Stomach (tissue), 9 donors: Measurements from ENCODE around the gene SH3BGR. TPM values are rescaled to one million over a fixed set of nuclear protein-coding genes. Genes with fewer than 3 reads are reported as not detected.

Experiments
- DNase-seq, 2 donors: peaks; one replicate each; pipeline versions ENCODE4 v3.0.0 to v3.0.0-alpha.2; 2013 to 2019
- H3K27ac ChIP-seq, 5 donors: fragments of 200-600 bp in 4 of 5; sonication (generic) in 4 of 5; one replicate each; pipeline ENCODE4 v1.5.1; 2013 to 2019; ENCODE audit warnings: mild to moderate bottlenecking in 1 of 5, moderate library complexity in 1 of 5
- H3K27me3 ChIP-seq, 3 donors: fragments of 200-600 bp; sonication (generic); one replicate each; pipeline ENCODE4 v1.5.1; 2017 to 2019; ENCODE audit warnings: mixed run types in 1 of 3
- H3K36me3 ChIP-seq, 4 donors: fragments of 200-600 bp; sonication (generic); 1 replicate in 3 of 4; 2 replicates in 1 of 4; pipeline ENCODE4 v1.5.1; 2016 to 2019
- H3K4me1 ChIP-seq, 4 donors: fragments of 200-600 bp; sonication (generic); one replicate each; pipeline ENCODE4 v1.5.1; 2016 to 2019
- H3K4me3 ChIP-seq, 4 donors: fragments of 200-600 bp; sonication (generic) in 3 of 4; one replicate each; pipeline ENCODE4 v1.5.1; 2016 to 2019; ENCODE audit warnings: mild to moderate bottlenecking in 1 of 4
- H3K9me3 ChIP-seq, 4 donors: fragments of 200-600 bp; sonication (generic); one replicate each; pipeline ENCODE4 v1.5.1; 2016 to 2019
- EP300 ChIP-seq: sonication (generic); formaldehyde crosslinking; IDR thresholded peaks from one replicate; pipeline ENCODE4 v1.6.1; 2017; ENCODE audit warnings: antibody characterized with exemption
- POLR2A ChIP-seq, 4 donors: fragments of 450-650 bp; IDR thresholded peaks; one replicate each; pipeline ENCODE4 v1.6.1; 2016; ENCODE audit warnings: antibody characterized with exemption in 4 of 4, control low read depth in 2 of 4, mild to moderate bottlenecking in 1 of 4, moderate library complexity in 1 of 4
- POLR2AphosphoS5 ChIP-seq, 3 donors: sonication (generic); formaldehyde crosslinking; IDR thresholded peaks; one replicate each; pipeline ENCODE4 v1.6.1; 2016; ENCODE audit warnings: antibody characterized with exemption in 3 of 3
- WGBS, 5 donors: extraction: QIAGEN DNeasy Blood & Tissue Kit in 3 of 5; methylation state at CpG; one replicate each; pipeline versions ENCODE4 v1.1.5 to v1.1.7; 2013 to 2018; 5-methylcytosine and 5-hydroxymethylcytosine counted together
- intact Hi-C: fragments of 100-400 bp; cut with DNase I; formaldehyde crosslinking; loops from one replicate; pipeline ENCODE4 v1.15.1; 2023; ENCODE audit warnings: low total_unique reads
- polyA plus RNA-seq, 3 donors: library from polyadenylated mRNA; stranded (reverse); fragments of 200-250 nt; gene quantifications; one replicate each; pipeline ENCODE4 v1.2.3, GENCODE V29; 2013
- total RNA-seq, 5 donors: library from RNA; depleted of rRNA; stranded (reverse); fragments of >200 nt; gene quantifications; one replicate each; pipeline versions ENCODE4 v1.1.0 to v1.2.3, GENCODE V29; 2014 to 2016
- TF ChIP-seq, protein P1 (sequence below), 7 experiments: fragments of 450-650 bp in 4 of 7; fragments of 200-600 bp in 3 of 7; sonication (generic) in 3 of 7; IDR thresholded peaks; one replicate each; pipeline ENCODE4 v1.5.1; 2016 to 2019; ENCODE audit warnings: antibody characterized with exemption in 7 of 7, control low read depth in 2 of 7, mild to moderate bottlenecking in 1 of 7
- donor health status: healthy with polysubstance abuse.
- donor health status: Bipolar disorder and iron deficiency.
- donor health status: healthy.

Gene SH3BGR
- total and polyA plus RNA-seq, 8 donors = 0.87 to 295 (median 7.9) TPM; not detected in 1

DNA sequence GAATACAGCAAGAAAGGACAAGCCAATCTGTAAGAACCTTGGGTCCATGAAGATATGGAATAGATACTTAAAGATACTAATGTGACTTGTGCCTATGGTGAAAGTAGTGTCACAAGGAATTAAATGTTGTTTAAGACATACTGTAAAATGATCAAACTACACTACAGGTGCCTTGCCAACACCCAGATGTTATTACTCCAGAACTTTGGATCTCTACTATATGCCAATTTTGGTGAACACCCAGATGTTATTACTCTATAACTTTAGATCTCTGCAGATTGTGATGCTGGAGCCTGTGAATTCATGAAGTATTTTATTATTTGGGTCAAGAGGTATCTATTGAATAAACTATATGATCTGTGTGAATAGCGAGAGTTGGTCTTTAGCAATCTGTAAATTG lies 101.1 kb downstream of the SH3BGR start:
- TF ChIP-seq EP300 (no peak), POLR2AphosphoS5 (IDR thresholded peaks at IDR 0.05) (no peak), POLR2A (IDR thresholded peaks at IDR 0.05) (no peak)
- TF ChIP-seq, protein P1, sequence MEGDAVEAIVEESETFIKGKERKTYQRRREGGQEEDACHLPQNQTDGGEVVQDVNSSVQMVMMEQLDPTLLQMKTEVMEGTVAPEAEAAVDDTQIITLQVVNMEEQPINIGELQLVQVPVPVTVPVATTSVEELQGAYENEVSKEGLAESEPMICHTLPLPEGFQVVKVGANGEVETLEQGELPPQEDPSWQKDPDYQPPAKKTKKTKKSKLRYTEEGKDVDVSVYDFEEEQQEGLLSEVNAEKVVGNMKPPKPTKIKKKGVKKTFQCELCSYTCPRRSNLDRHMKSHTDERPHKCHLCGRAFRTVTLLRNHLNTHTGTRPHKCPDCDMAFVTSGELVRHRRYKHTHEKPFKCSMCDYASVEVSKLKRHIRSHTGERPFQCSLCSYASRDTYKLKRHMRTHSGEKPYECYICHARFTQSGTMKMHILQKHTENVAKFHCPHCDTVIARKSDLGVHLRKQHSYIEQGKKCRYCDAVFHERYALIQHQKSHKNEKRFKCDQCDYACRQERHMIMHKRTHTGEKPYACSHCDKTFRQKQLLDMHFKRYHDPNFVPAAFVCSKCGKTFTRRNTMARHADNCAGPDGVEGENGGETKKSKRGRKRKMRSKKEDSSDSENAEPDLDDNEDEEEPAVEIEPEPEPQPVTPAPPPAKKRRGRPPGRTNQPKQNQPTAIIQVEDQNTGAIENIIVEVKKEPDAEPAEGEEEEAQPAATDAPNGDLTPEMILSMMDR (IDR thresholded peaks at IDR 0.05) = no peak
- H3K9me3 ChIP-seq = peaks cover 0 to 6% (median 3%) of the 10 kb centered on the region in 4 donors
- H3K27ac ChIP-seq = no peak overlapping the region
- H3K36me3 ChIP-seq = no peaks in the 10 kb centered on the region
- WGBS, 5 donors = 86 to 91% (median 89%) methylated on average over 1 of the region's 1 CpG
- no peaks in the 10 kb centered on the region for H3K4me1 ChIP-seq
- H3K27me3 ChIP-seq = no peaks in the 10 kb centered on the region
- H3K4me3 ChIP-seq = no peak overlapping the region
- intact Hi-C loops = no loop called here
- no peak for DNase-seq

DNA sequence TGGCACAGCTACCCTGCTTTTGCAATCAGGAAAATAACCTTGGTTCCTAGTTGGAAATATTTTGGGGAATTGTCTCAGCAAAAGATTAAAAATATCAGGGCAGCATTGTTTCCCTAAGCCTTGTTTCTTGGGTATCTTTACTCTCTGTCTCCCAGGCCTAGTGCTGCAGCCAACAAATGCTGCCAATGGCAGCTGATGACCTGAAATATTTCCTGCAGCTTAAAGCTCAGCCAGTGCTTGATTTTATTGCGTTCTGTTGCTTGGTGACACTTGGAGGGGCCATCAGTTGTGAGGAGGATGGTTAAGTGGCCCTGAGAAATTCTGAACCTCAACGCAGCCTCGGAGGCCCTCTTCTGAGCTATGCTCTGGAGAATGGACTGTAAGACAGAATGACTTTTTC lies 101.6 kb downstream of the SH3BGR start:
- no peaks in the 10 kb centered on the region for H3K36me3 ChIP-seq
- intact Hi-C loops = no loop called here
- H3K9me3 ChIP-seq = peaks cover 0 to 6% (median 3%) of the 10 kb centered on the region in 4 donors
- TF ChIP-seq EP300 (no peak), POLR2A (IDR thresholded peaks at IDR 0.05) (no peak), POLR2AphosphoS5 (IDR thresholded peaks at IDR 0.05) (no peak)
- TF ChIP-seq, protein P1 (IDR thresholded peaks at IDR 0.05) = no peak
- DNase-seq = no peak
- no peak overlapping the region for H3K4me3 ChIP-seq
- no peak overlapping the region for H3K27ac ChIP-seq
- H3K27me3 ChIP-seq = no peaks in the 10 kb centered on the region
- H3K4me1 ChIP-seq = no peaks in the 10 kb centered on the region
- 33 to 88% (median 72%) methylated on average over 3 of the region's 3 CpGs for WGBS, 5 donors

DNA sequence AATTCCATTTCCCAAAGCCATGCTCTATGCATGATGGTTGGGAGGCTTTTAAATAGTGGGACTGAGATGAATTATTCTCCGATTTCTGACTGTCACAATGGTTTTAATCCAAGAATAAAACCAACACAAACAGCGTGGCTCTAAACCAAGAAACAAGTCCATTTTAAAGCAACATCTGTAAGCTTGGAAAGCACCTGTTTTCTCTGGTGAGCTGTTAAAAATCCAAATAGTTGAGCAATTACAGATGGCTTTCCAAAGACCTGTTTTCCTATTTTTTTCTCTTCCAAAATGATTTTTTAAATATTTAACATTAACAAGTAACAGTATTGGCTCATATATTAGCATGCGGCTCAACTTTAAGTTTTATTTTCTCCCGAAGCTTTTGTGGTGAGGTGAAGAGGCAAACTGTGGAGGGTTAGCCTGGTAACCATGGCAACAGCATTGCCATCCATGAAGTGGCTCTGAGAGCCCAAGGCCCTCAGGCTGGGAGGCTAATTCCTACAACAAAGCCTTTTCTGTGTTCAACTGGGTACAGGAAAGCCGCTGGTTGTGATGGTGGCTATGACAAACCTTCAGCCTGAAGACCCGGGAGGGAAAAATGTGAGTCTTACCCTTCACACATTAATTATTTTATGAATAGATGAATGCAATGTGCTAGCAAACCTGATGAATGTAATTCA lies 104.3 kb downstream of the SH3BGR start:
- DNase-seq = peak in 1 of 2 donors; percentile 40
- no peaks in the 10 kb centered on the region for H3K4me1 ChIP-seq
- intact Hi-C loops = no loop called here
- no peak overlapping the region for H3K27ac ChIP-seq
- H3K27me3 ChIP-seq = no peaks in the 10 kb centered on the region
- no peaks in the 10 kb centered on the region for H3K36me3 ChIP-seq
- H3K4me3 ChIP-seq = no peak overlapping the region
- peaks cover 0 to 6% (median 0%) of the 10 kb centered on the region in 4 donors for H3K9me3 ChIP-seq
- 74 to 85% (median 78%) methylated on average over 6 of the region's 6 CpGs for WGBS, 5 donors
- TF ChIP-seq, protein P1 (IDR thresholded peaks at IDR 0.05) = no peak
- TF ChIP-seq POLR2A (IDR thresholded peaks at IDR 0.05) = no peak
- no peak for TF ChIP-seq POLR2AphosphoS5 (IDR thresholded peaks at IDR 0.05)
- TF ChIP-seq EP300 = no peak

DNA sequence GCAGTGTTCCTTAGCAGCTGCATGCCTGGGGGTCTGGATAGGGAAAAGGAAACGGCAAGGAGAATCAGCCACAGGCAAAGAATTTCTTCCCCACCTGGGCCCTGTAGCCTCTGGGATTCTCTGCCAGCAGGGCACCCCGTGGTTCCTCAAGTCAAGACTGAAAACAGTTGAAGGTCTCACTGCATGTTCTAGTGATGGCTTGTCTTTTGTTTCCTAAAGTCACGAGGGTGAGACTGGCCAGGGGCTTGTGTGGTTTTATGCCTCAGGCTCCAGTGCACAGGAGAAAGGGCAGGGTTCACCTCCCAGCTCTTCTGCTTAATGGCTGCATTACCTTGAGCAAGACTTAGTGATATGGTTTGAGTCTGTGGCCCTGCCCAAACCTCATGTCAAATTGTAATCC lies 107.7 kb downstream of the SH3BGR start:
- no peak overlapping the region for H3K4me3 ChIP-seq
- no peak for DNase-seq
- no peaks in the 10 kb centered on the region for H3K36me3 ChIP-seq
- WGBS, 5 donors = 52 to 89% (median 59%) methylated on average over 3 of the region's 3 CpGs
- intact Hi-C loops = no loop called here
- TF ChIP-seq, protein P1 (IDR thresholded peaks at IDR 0.05) = no peak
- TF ChIP-seq POLR2A (IDR thresholded peaks at IDR 0.05) (no peak), EP300 (no peak), POLR2AphosphoS5 (IDR thresholded peaks at IDR 0.05) (no peak)
- H3K27me3 ChIP-seq = no peaks in the 10 kb centered on the region
- H3K4me1 ChIP-seq = peaks cover 0 to 8% (median 3%) of the 10 kb centered on the region in 4 donors
- H3K9me3 ChIP-seq = no peaks in the 10 kb centered on the region
- H3K27ac ChIP-seq = no peak overlapping the region
